Osteoblast (primary cell): ENCODE data around the gene ITPKC. TPM values are rescaled to one million over a fixed set of nuclear protein-coding genes. Genes with fewer than 3 reads are reported as not detected.

Source experiments
- DNase-seq: peaks from one replicate; pipeline ENCODE4 v3.0.0; 2011; ENCODE audit warnings: low spot score, mixed read lengths; ENCODE audit not compliant: insufficient read length; ENCODE audit errors: missing footprints
- H2AFZ ChIP-seq: 2 replicates; pipeline ENCODE4 v1.6.0; 2011; ENCODE audit warnings: mild to moderate bottlenecking, low read length
- H3K27ac ChIP-seq: 2 replicates; pipeline ENCODE4 v1.5.1; 2011; ENCODE audit warnings: mild to moderate bottlenecking, low read depth, low read length, moderate library complexity
- H3K27me3 ChIP-seq: 2 replicates; pipeline ENCODE4 v1.6.0; 2012; ENCODE audit warnings: mild to moderate bottlenecking, control low read depth, inconsistent platforms, low read length, moderate library complexity; ENCODE audit not compliant: insufficient read depth
- H3K36me3 ChIP-seq: 2 replicates; pipeline ENCODE4 v1.5.1; 2011; ENCODE audit warnings: mild to moderate bottlenecking, low read length, control low read depth, moderate library complexity; ENCODE audit not compliant: insufficient read depth
- H3K4me1 ChIP-seq: 2 replicates; pipeline ENCODE4 v1.5.1; 2011; ENCODE audit warnings: mild to moderate bottlenecking, low read length, control low read depth, moderate library complexity; ENCODE audit not compliant: insufficient read depth
- H3K4me2 ChIP-seq: 2 replicates; pipeline ENCODE4 v1.6.0; 2011; ENCODE audit warnings: mild to moderate bottlenecking, low read length; ENCODE audit not compliant: insufficient read depth
- H3K4me3 ChIP-seq: fragments of 200-600 bp; sonication (generic); 3 replicates; pipeline ENCODE4 v1.5.1; 2012; ENCODE audit warnings: mild to moderate bottlenecking, low read length, inconsistent platforms; ENCODE audit not compliant: insufficient read depth
- H3K79me2 ChIP-seq: 2 replicates; pipeline ENCODE4 v1.6.0; 2012; ENCODE audit warnings: mild to moderate bottlenecking, low read length, control low read depth, inconsistent platforms; ENCODE audit not compliant: insufficient read depth
- H3K9me3 ChIP-seq: 2 replicates; pipeline ENCODE4 v1.5.1; 2011; ENCODE audit warnings: low read depth, low read length, control low read depth
- H4K20me1 ChIP-seq: 2 replicates; pipeline ENCODE4 v1.6.0; 2012; ENCODE audit warnings: mild to moderate bottlenecking, low read length, control low read depth; ENCODE audit not compliant: insufficient read depth
- total RNA-seq: library from RNA; depleted of rRNA; stranded (reverse); fragments of >200 nt; gene quantifications from 2 replicates; pipeline ENCODE4 v1.2.3, GENCODE V29; 2012
- TF ChIP-seq, protein P1 (sequence below): IDR thresholded peaks from 2 replicates; pipeline ENCODE4 v1.5.1; 2011; ENCODE audit warnings: mild to moderate bottlenecking, low read depth, low read length, moderate library complexity; ENCODE audit errors: extremely low read depth

ITPKC gene
- total RNA-seq, 1 donor: 9.8 TPM

DNA sequence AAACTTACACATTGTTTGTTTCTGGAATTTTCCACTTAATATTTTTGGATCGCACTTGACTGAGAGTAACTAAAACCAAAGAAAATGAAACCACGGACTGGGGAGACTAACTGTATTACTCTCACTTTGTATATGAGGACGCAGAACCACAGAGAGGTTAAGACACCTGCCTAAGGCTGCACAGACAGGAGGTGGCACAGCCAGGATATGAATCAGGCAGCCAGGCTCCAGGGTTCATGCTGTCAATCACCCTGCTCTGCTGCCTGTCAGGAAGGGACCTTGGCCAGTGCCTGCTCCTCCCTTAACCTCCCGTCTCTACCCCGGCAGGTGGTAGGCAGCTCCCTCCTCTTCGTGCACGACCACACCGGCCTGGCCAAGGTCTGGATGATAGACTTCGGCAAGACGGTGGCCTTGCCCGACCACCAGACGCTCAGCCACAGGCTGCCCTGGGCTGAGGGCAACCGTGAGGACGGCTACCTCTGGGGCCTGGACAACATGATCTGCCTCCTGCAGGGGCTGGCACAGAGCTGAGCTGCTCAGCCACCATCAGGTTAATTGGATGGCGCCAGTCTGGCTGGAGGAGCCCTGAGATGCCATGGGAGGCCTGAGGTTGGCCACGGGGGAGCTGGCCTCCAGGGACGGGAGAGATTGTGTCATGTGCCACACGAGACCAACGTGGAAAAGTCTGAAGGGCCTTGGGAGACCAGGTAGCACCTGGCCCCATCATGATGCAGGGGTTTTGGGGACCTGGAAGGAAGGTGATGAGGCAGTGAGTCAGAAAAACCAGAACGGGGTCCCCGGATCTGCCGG is 22.3 kb downstream of the ITPKC start:
- H3K27ac ChIP-seq: no peak overlapping the region
- no peaks in the 10 kb centered on the region for H3K4me1 ChIP-seq
- H3K9me3 ChIP-seq: no peaks in the 10 kb centered on the region
- DNase-seq: no peak
- TF ChIP-seq, protein P1, sequence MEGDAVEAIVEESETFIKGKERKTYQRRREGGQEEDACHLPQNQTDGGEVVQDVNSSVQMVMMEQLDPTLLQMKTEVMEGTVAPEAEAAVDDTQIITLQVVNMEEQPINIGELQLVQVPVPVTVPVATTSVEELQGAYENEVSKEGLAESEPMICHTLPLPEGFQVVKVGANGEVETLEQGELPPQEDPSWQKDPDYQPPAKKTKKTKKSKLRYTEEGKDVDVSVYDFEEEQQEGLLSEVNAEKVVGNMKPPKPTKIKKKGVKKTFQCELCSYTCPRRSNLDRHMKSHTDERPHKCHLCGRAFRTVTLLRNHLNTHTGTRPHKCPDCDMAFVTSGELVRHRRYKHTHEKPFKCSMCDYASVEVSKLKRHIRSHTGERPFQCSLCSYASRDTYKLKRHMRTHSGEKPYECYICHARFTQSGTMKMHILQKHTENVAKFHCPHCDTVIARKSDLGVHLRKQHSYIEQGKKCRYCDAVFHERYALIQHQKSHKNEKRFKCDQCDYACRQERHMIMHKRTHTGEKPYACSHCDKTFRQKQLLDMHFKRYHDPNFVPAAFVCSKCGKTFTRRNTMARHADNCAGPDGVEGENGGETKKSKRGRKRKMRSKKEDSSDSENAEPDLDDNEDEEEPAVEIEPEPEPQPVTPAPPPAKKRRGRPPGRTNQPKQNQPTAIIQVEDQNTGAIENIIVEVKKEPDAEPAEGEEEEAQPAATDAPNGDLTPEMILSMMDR: no peak
- H3K36me3 ChIP-seq: peaks cover 33% of the 10 kb centered on the region
- no peaks in the 10 kb centered on the region for H3K27me3 ChIP-seq
- no peak overlapping the region for H2AFZ ChIP-seq
- H3K4me3 ChIP-seq: no peak overlapping the region
- no peak overlapping the region for H3K4me2 ChIP-seq
- no peaks in the 10 kb centered on the region for H3K79me2 ChIP-seq
- H4K20me1 ChIP-seq: no peaks in the 10 kb centered on the region

DNA sequence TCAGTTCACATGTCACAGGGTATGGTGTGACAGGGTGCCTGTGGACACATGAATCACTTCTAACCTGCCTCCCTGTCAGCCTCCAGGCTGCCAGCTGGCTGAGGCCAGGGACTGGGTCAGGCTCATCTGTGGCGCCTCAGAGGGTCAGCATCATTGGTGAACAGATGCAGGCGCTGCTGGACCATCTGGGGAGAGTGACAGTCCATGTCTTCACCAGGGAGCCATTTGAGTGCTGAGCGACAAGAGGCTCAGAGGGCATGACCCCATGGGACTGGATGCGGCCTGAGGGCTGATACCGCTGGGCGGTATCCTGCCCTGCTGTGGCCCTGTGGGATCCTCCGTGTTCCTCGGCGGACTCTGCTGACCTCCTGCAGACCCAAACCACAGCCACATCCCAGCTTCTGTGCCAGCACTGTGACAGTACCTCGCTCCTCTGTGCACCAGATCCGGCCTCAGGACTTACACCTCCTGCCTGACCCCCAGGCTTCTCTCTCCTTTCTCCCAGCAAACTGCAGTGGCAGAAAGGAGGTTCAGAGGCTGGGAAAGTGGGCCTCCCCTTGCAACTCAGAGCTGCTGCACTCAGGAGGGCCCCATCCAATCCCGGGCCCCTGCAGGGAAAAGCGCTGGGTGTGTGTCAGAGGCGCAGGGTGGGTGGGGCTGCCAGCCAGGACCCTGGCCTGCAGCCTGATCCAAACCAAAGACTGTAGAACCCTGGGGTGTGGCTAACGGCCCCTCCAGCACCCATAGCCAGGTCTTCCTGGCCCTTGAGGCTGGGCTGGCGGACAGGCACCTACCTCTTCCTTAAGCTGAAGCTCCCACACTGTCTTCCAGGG is 23.2 kb downstream of the ITPKC start:
- Histone ChIP-seq H3K79me2 (no peaks in the 10 kb centered on the region), H3K27me3 (no peaks in the 10 kb centered on the region), H2AFZ (no peak overlapping the region), H4K20me1 (no peaks in the 10 kb centered on the region), H3K4me1 (peaks cover 1% of the 10 kb centered on the region), H3K9me3 (no peaks in the 10 kb centered on the region), H3K27ac (peak overlapping the region; percentile 60), H3K36me3 (peaks cover 25% of the 10 kb centered on the region), H3K4me2 (no peak overlapping the region), H3K4me3 (no peak overlapping the region)
- no peak for DNase-seq
- TF ChIP-seq, protein P1: no peak

DNA sequence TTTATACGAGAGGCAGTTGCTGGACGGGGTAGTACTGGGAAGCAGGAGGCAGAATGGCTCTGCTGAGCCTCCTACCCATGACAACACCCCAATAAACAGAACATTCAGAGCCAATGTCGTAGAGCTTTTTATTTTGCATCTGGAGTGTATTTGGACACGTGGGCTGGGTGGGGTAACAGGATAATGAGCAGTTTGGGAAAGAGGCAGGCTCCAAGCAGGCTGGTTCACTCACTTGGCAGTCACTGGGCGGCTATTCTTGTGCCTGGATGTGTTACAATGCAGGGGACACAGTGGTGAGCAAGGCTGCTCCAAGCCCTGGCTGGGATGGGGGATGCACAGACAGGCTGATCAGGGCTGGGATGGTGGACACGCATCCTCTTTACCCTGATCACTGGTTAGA is 23.8 kb downstream of the ITPKC start:
- peaks cover 8% of the 10 kb centered on the region for H3K4me1 ChIP-seq
- no peaks in the 10 kb centered on the region for H3K27me3 ChIP-seq
- H2AFZ ChIP-seq: no peak overlapping the region
- H3K9me3 ChIP-seq: no peaks in the 10 kb centered on the region
- no peaks in the 10 kb centered on the region for H3K79me2 ChIP-seq
- peak overlapping the region; percentile 60 for H3K27ac ChIP-seq
- TF ChIP-seq, protein P1: no peak
- no peaks in the 10 kb centered on the region for H4K20me1 ChIP-seq
- DNase-seq: peak; percentile 84
- H3K4me2 ChIP-seq: no peak overlapping the region
- no peak overlapping the region for H3K4me3 ChIP-seq
- peaks cover 19% of the 10 kb centered on the region for H3K36me3 ChIP-seq
